ENCODE data around the gene RC3H2. TPM values are rescaled to one million over a fixed set of nuclear protein-coding genes. Genes with fewer than 3 reads are reported as not detected.

Gene RC3H2
- total RNA-seq, 4 donors from 2014 or later, result 24.2 to 30.9 (median 27.1) TPM

- intact Hi-C loops (cut with DNase I; ENCODE audit: low total_unique reads), result no loop called here
- H3K4me3 ChIP-seq (ENCODE audit: low read depth, poor library complexity, severe bottlenecking), result no peak overlapping the region
- 71 to 77% methylated on average over 3 of the region's 3 CpGs for WGBS, 2 donors
- DNase-seq (ENCODE audit: low spot score in 2 of 2), result no peak
- TF ChIP-seq CTCF (IDR thresholded peaks at IDR 0.05) (no peak), POLR2A (IDR thresholded peaks at IDR 0.05) (no peak)
Measured at GRCh38 chr9:122948313-122948712, 43.2 kb upstream of the RC3H2 start.

GRCh38 chr9:122946461-122947005, 41.4 kb upstream of the RC3H2 start:
- intact Hi-C loops (cut with DNase I; ENCODE audit: low total_unique reads), result no loop called here
- WGBS, 2 donors, result 64 to 73% methylated on average over 1 of the region's 1 CpG
- DNase-seq (ENCODE audit: low spot score in 2 of 2), result no peak
- no peak for TF ChIP-seq CTCF (IDR thresholded peaks at IDR 0.05)
- H3K4me3 ChIP-seq (ENCODE audit: low read depth, poor library complexity, severe bottlenecking), result no peak overlapping the region

- DNase-seq (ENCODE audit: low spot score in 2 of 2), result no peak
- H3K4me3 ChIP-seq (ENCODE audit: low read depth, poor library complexity, severe bottlenecking), result no peak overlapping the region
- intact Hi-C loops (cut with DNase I; ENCODE audit: low total_unique reads), result no loop called here
- TF ChIP-seq POLR2A (IDR thresholded peaks at IDR 0.05) (no peak), CTCF (IDR thresholded peaks at IDR 0.05) (no peak)
- 59 to 81% methylated on average over 4 of the region's 4 CpGs for WGBS, 2 donors
Measured at GRCh38 chr9:122944960-122945888, 40.1 kb upstream of the RC3H2 start.

- WGBS, 2 donors, result 4 to 5% methylated on average over 17 of the region's 17 CpGs
- no peak for TF ChIP-seq POLR2A (IDR thresholded peaks at IDR 0.05)
- no peak for TF ChIP-seq CTCF (IDR thresholded peaks at IDR 0.05)
Measured at GRCh38 chr9:122941582-122942234, 36.5 kb upstream of the RC3H2 start.

GRCh38 chr9:122940749-122941581, 35.8 kb upstream of the RC3H2 start, which contains the start of gene RABGAP1:
Gene RABGAP1, plus strand, starts transcription at chr9:122941020. Its CDS starts 16,040 bp downstream, at chr9:122957060.
- intact Hi-C loops (cut with DNase I; ENCODE audit: low total_unique reads), result no loop called here
- 0% methylated on average over 10 to 28 of the region's 54 CpGs for WGBS, 2 donors
- TF ChIP-seq CTCF (IDR thresholded peaks at IDR 0.05) (no peak), POLR2A (IDR thresholded peaks at IDR 0.05) (peak in 1 of 2 donors; percentile 73)
- H3K4me3 ChIP-seq (ENCODE audit: low read depth, poor library complexity, severe bottlenecking), result peak within 1 kb of the TSS; percentile 67
- peak; percentile 98 to 100 for DNase-seq (ENCODE audit: low spot score in 2 of 2)

More at GRCh38 chr9:122941582-122942234, 36.5 kb upstream of the RC3H2 start:
- intact Hi-C loops (cut with DNase I; ENCODE audit: low total_unique reads), result no loop called here
- peak overlapping the region; percentile 67 for H3K4me3 ChIP-seq (ENCODE audit: low read depth, poor library complexity, severe bottlenecking)
- DNase-seq (ENCODE audit: low spot score in 2 of 2), result no peak

All from lower leg skin (tissue), 4 donors.